SK-N-SH (cell line): ENCODE data around the gene ZNF513. TPM values are rescaled to one million over a fixed set of nuclear protein-coding genes. Genes with fewer than 3 reads are reported as not detected.

ENCODE experiments used
- CTCF ChIA-PET: fragments of 300-600, 350-600 bp; formaldehyde crosslinking; extraction: SDS; loops from one replicate; lab custom pipeline; 2021; lab: Yijun Ruan, JAX
- POLR2A ChIA-PET: fragments of 350-600 bp; sonication (Branson Sonifier 250); formaldehyde crosslinking; extraction: SDS; loops from one replicate; lab custom pipeline; 2020; ENCODE audit warnings: antibody characterized with exemption, inconsistent platforms; lab: Yijun Ruan, JAX
- DNase-seq: peaks from one replicate; pipeline ENCODE4 v3.0.0; 2012
- H2AFZ ChIP-seq: fragments of 200-600 bp; sonication (generic); 2 replicates; pipeline ENCODE4 v1.8.1; 2016; ENCODE audit warnings: antibody characterized with exemption, mild to moderate bottlenecking, low read depth
- H3F3A ChIP-seq: fragments of 200-600 bp; sonication (generic); replicated peaks from 2 replicates; pipeline ENCODE3; 2016; ENCODE audit warnings: antibody characterized with exemption, mild to moderate bottlenecking; ENCODE audit not compliant: insufficient read depth
- H3K27ac ChIP-seq, 2 experiments: fragments of 200-500 bp in 1 of 2; fragments of 200-600 bp in 1 of 2; sonication (Bioruptor generic) in 1 of 2; sonication (generic), shearing (Covaris generic) in 1 of 2; 2 replicates each; pipeline versions ENCODE4 v1.5.1 to v1.6.1; 2014 to 2016; ENCODE audit warnings: low read depth in 2 of 2, inconsistent platforms in 1 of 2, low read length in 1 of 2, mild to moderate bottlenecking in 1 of 2, mixed read lengths in 1 of 2
- H3K27me3 ChIP-seq: fragments of 200-600 bp; sonication (generic), shearing (Covaris generic); 2 replicates; pipeline ENCODE4 v1.6.1; 2016; ENCODE audit warnings: mixed run types; ENCODE audit not compliant: insufficient read depth
- H3K36me3 ChIP-seq, 2 experiments: fragments of 200-500 bp in 1 of 2; fragments of 200-600 bp in 1 of 2; sonication (Bioruptor generic) in 1 of 2; sonication (generic) in 1 of 2; replicated peaks in 1 of 2; 2 replicates each; pipeline versions ENCODE3 to v1.5.1; 2014 to 2016; ENCODE audit warnings: low read length in 1 of 2, mild to moderate bottlenecking in 1 of 2; ENCODE audit not compliant: insufficient read depth in 2 of 2, control insufficient read depth in 1 of 2
- H3K4me1 ChIP-seq, 2 experiments: fragments of 200-500 bp in 1 of 2; fragments of 200-600 bp in 1 of 2; sonication (Bioruptor generic) in 1 of 2; sonication (generic), shearing (Covaris generic) in 1 of 2; 2 replicates each; pipeline versions ENCODE4 v1.5.1 to v1.6.1; 2014 to 2016; ENCODE audit warnings: low read depth in 1 of 2, low read length in 1 of 2, mixed run types in 1 of 2; ENCODE audit not compliant: insufficient read depth in 2 of 2, control insufficient read depth in 1 of 2
- H3K4me2 ChIP-seq: fragments of 200-600 bp; sonication (generic), shearing (Covaris generic); 2 replicates; pipeline ENCODE4 v1.6.1; 2017; ENCODE audit warnings: mixed run types
- H3K4me3 ChIP-seq, 2 experiments: fragments of 200-500 bp in 1 of 2; fragments of 200-600 bp in 1 of 2; sonication (Bioruptor generic) in 1 of 2; sonication (generic), shearing (Covaris generic) in 1 of 2; 2 replicates each; pipeline versions ENCODE4 v1.5.1 to v1.8.1; 2014 to 2016; ENCODE audit warnings: low read depth in 2 of 2, inconsistent platforms in 1 of 2, low read length in 1 of 2, mild to moderate bottlenecking in 1 of 2, mixed read lengths in 1 of 2, moderate library complexity in 1 of 2
- H3K79me2 ChIP-seq: fragments of 200-600 bp; sonication (generic); 2 replicates; pipeline ENCODE4 v1.8.1; 2017; ENCODE audit warnings: mild to moderate bottlenecking; ENCODE audit not compliant: insufficient read depth
- H3K9ac ChIP-seq: fragments of 200-600 bp; sonication (generic); 2 replicates; pipeline ENCODE4 v1.6.1; 2017; ENCODE audit warnings: mixed run types
- H3K9me2 ChIP-seq: fragments of 200-600 bp; sonication (generic); 2 replicates; pipeline ENCODE4 v1.6.1; 2017; ENCODE audit warnings: mixed run types
- H3K9me3 ChIP-seq: fragments of 200-600 bp; sonication (generic); 2 replicates; pipeline ENCODE4 v1.6.1; 2017; ENCODE audit warnings: mixed run types, mild to moderate bottlenecking, moderate library complexity
- H4K20me1 ChIP-seq: fragments of 200-600 bp; sonication (generic); 2 replicates; pipeline ENCODE4 v1.6.1; 2017; ENCODE audit warnings: mild to moderate bottlenecking, mixed run types; ENCODE audit not compliant: insufficient read depth
- MEF2A ChIP-seq: IDR thresholded peaks from 2 replicates; pipeline ENCODE4 v1.4.0; 2012; ENCODE audit warnings: low read depth, borderline replicate concordance
- POLR2AphosphoS5 ChIP-seq: IDR thresholded peaks from 2 replicates; pipeline ENCODE4 v1.6.1; 2012; ENCODE audit warnings: low read depth, low read length
- RAD21 ChIP-seq: IDR thresholded peaks from 2 replicates; pipeline ENCODE4 v1.6.1; 2012; ENCODE audit warnings: mild to moderate bottlenecking, low read length
- REST ChIP-seq: IDR thresholded peaks from 2 replicates; pipeline ENCODE4 v1.6.1; 2012; ENCODE audit warnings: mild to moderate bottlenecking, low read depth, low read length, moderate library complexity
- RFX5 ChIP-seq: IDR thresholded peaks from 2 replicates; pipeline ENCODE4 v1.6.1; 2012; ENCODE audit warnings: mild to moderate bottlenecking, improper control_type of control experiment, low read length
- SIN3A ChIP-seq: IDR thresholded peaks from 2 replicates; pipeline ENCODE4 v1.6.1; 2012; ENCODE audit warnings: low read depth, mild to moderate bottlenecking, low read length, moderate library complexity, borderline replicate concordance
- TEAD4 ChIP-seq: IDR thresholded peaks from 2 replicates; pipeline ENCODE4 v1.4.0; 2012; ENCODE audit warnings: mild to moderate bottlenecking, borderline replicate concordance; ENCODE audit not compliant: insufficient read depth
- USF1 ChIP-seq: IDR thresholded peaks from 2 replicates; pipeline ENCODE4 v1.4.0; 2012; ENCODE audit warnings: low read depth, borderline replicate concordance
- WGBS: methylation state at CpG from one replicate; pipeline ENCODE4 v1.1.6; 2017; ENCODE audit warnings: low lambda C conversion rate; 5-methylcytosine and 5-hydroxymethylcytosine counted together
- polyA plus RNA-seq, 3 experiments: library from polyadenylated mRNA; depleted of rRNA; stranded (reverse); fragments of >200 nt; gene quantifications; 2 replicates each; pipeline ENCODE4 v1.2.3, GENCODE V29; 2012

ZNF513 gene
- polyA plus RNA-seq, 1 of the 3 experiments (the other 2 are of a cell fraction), result 53.8 TPM

- H3K36me3 ChIP-seq, result peaks cover 43 to 78% of the 10 kb centered on the region in 2 experiments
- no peak overlapping the region for H2AFZ ChIP-seq
- no peak overlapping the region for H3K9ac ChIP-seq
- no peaks in the 10 kb centered on the region for H3K79me2 ChIP-seq
- TF ChIP-seq MEF2A (no peak), USF1 (no peak), RAD21 (no peak), TEAD4 (no peak), POLR2AphosphoS5 (no peak), REST (no peak), RFX5 (no peak)
- TF ChIP-seq, all 33 proteins: peak for 0
- ChIA-PET POLR2A (interaction anchor here (0.8 to 2.3 kb wide), 3 partner anchors 12 to 21 kb away, joined by 3 to 6 read pairs (median 4); partner anchors contain the start of gene MPV17), CTCF (interaction anchor here (1.0 to 1.6 kb wide), 2 partner anchors 33 to 57 kb away, joined by 3 to 7 read pairs; no protein-coding TSS in a partner anchor)
- Histone ChIP-seq H3K27ac (no peak overlapping the region), H3K9me3 (no peaks in the 10 kb centered on the region), H3K9me2 (no peaks in the 10 kb centered on the region), H3K27me3 (no peaks in the 10 kb centered on the region), H3K4me1 (no peaks in the 10 kb centered on the region), H3K4me3 (no peak overlapping the region), H4K20me1 (no peaks in the 10 kb centered on the region), H3F3A (no peaks in the 10 kb centered on the region), H3K4me2 (no peak overlapping the region)
- WGBS, result 94% methylated on average over 7 of the region's 7 CpGs
- no peak for DNase-seq
These were observed 44.4 kb downstream of the ZNF513 start for GRCh38 chr2:27336173-27336572.

GRCh38 chr2:27335311-27335710 is 45.2 kb downstream of the ZNF513 start:
- H3K9ac ChIP-seq, result no peak overlapping the region
- no peak overlapping the region for H3K27ac ChIP-seq
- H3F3A ChIP-seq, result no peaks in the 10 kb centered on the region
- DNase-seq, result no peak
- ChIA-PET POLR2A (interaction anchor here (1.0 to 2.3 kb wide), 3 partner anchors 9 to 13 kb away, joined by 4 to 6 read pairs (median 4); partner anchors contain the start of gene MPV17), CTCF (interaction anchor here (1.1 kb wide), 1 partner anchor 55 kb away, joined by 4 read pairs; no protein-coding TSS in a partner anchor)
- WGBS, result 92% methylated on average over 2 of the region's 3 CpGs
- no peaks in the 10 kb centered on the region for H3K9me2 ChIP-seq
- H3K9me3 ChIP-seq, result no peaks in the 10 kb centered on the region
- H3K4me1 ChIP-seq, result no peaks in the 10 kb centered on the region
- no peak for TF ChIP-seq SIN3A
- TF ChIP-seq, all 33 proteins: peak for 0
- H3K79me2 ChIP-seq, result no peaks in the 10 kb centered on the region
- no peaks in the 10 kb centered on the region for H3K27me3 ChIP-seq
- no peaks in the 10 kb centered on the region for H4K20me1 ChIP-seq
- H3K4me2 ChIP-seq, result no peak overlapping the region
- no peak overlapping the region for H3K4me3 ChIP-seq
- no peak overlapping the region for H2AFZ ChIP-seq
- peaks cover 43 to 69% of the 10 kb centered on the region in 2 experiments for H3K36me3 ChIP-seq

Other genes with a start within 250 kb of the ZNF513 start
- gene PREB, start 246.1 kb downstream of the ZNF513 start, polyA plus RNA-seq (2012; rRNA removed), result 47.9 and 51.3 TPM in 2 replicates
- not detected in 2 replicates for gene PRR30, start 241.3 kb downstream of the ZNF513 start, polyA plus RNA-seq (2012; rRNA removed)
- gene TCF23, start 231.7 kb downstream of the ZNF513 start, polyA plus RNA-seq (2012; rRNA removed), result not detected in 2 replicates
- gene ATRAID, start 168.7 kb downstream of the ZNF513 start, polyA plus RNA-seq (2012; rRNA removed), result 289 and 366 TPM in 2 replicates
- gene SLC5A6, start 168.5 kb downstream of the ZNF513 start, polyA plus RNA-seq (2012; rRNA removed), result 75.7 and 85.0 TPM in 2 replicates
- 29.3 and 47.6 TPM in 2 replicates for gene CAD, start 163.4 kb downstream of the ZNF513 start, polyA plus RNA-seq (2012; rRNA removed)
- 0.68 and 1.1 TPM in 2 replicates for gene SLC30A3, start 117.7 kb downstream of the ZNF513 start, polyA plus RNA-seq (2012; rRNA removed)
- 0.18 TPM in 1 of 2 replicates, not detected in the other for gene DNAJC5G, start 105.3 kb downstream of the ZNF513 start, polyA plus RNA-seq (2012; rRNA removed)
- gene TRIM54, start 98.3 kb downstream of the ZNF513 start, polyA plus RNA-seq (2012; rRNA removed), result 0.28 and 0.36 TPM in 2 replicates
- gene UCN, start 72.3 kb downstream of the ZNF513 start, polyA plus RNA-seq (2012; rRNA removed), result 2.8 and 2.9 TPM in 2 replicates
- gene MPV17, start 57.6 kb downstream of the ZNF513 start, polyA plus RNA-seq (2012; rRNA removed), result 255 and 265 TPM in 2 replicates
- gene GTF3C2, start 24.0 kb downstream of the ZNF513 start, polyA plus RNA-seq (2012; rRNA removed), result 65.8 and 76.0 TPM in 2 replicates
- gene EIF2B4, start 10.4 kb downstream of the ZNF513 start, polyA plus RNA-seq (2012; rRNA removed), result 51.7 and 56.0 TPM in 2 replicates
- gene SNX17, start 10.1 kb downstream of the ZNF513 start, polyA plus RNA-seq (2012; rRNA removed), result 128 and 145 TPM in 2 replicates
- gene PPM1G, start 28.9 kb upstream of the ZNF513 start, polyA plus RNA-seq (2012; rRNA removed), result 99.7 and 113 TPM in 2 replicates
- 182 and 227 TPM in 2 replicates for gene NRBP1, start 47.9 kb upstream of the ZNF513 start, polyA plus RNA-seq (2012; rRNA removed)
- 3.6 and 4.1 TPM in 2 replicates for gene KRTCAP3, start 61.6 kb upstream of the ZNF513 start, polyA plus RNA-seq (2012; rRNA removed)
- gene IFT172, start 109.0 kb upstream of the ZNF513 start, polyA plus RNA-seq (2012; rRNA removed), result 28.2 and 31.3 TPM in 2 replicates
- 26.5 and 27.0 TPM in 2 replicates for gene FNDC4, start 114.5 kb upstream of the ZNF513 start, polyA plus RNA-seq (2012; rRNA removed)
- 0.18 and 0.67 TPM in 2 replicates for gene GCKR, start 116.1 kb upstream of the ZNF513 start, polyA plus RNA-seq (2012; rRNA removed)
- 22.3 and 36.5 TPM in 2 replicates for gene ZNF512, start 202.3 kb upstream of the ZNF513 start, polyA plus RNA-seq (2012; rRNA removed)
- gene CCDC121, start 248.3 kb upstream of the ZNF513 start, polyA plus RNA-seq (2012; rRNA removed), result 2.3 and 2.7 TPM in 2 replicates
- 74.0 and 92.8 TPM in 2 replicates for gene GPN1, start 248.3 kb upstream of the ZNF513 start, polyA plus RNA-seq (2012; rRNA removed)